GM12864 (cell line): ENCODE data around the gene PSMD11.
A peak's percentile ranks its signal among the peaks of the same experiment; 100 is the strongest.
"Not testable (repeated sequence)": the region's sequence is repeated elsewhere in the genome, so short reads cannot be mapped to it uniquely, and the experiment has no call there.

ENCODE experiments used
- DNase-seq: peaks from one replicate; pipeline ENCODE4 v3.0.0-alpha.2; 2011; ENCODE audit warnings: low read depth
- H3K4me3 ChIP-seq: 2 replicates; pipeline ENCODE4 v1.5.1; 2011; ENCODE audit warnings: mild to moderate bottlenecking, low read depth, low read length, control low read depth
- CTCF ChIP-seq: IDR thresholded peaks from 2 replicates; pipeline ENCODE4 v1.5.1; 2011; ENCODE audit warnings: low read depth, mild to moderate bottlenecking, moderate library complexity, low read length, control low read depth, inconsistent platforms; ENCODE audit errors: missing control alignments

Gene PSMD11

DNA sequence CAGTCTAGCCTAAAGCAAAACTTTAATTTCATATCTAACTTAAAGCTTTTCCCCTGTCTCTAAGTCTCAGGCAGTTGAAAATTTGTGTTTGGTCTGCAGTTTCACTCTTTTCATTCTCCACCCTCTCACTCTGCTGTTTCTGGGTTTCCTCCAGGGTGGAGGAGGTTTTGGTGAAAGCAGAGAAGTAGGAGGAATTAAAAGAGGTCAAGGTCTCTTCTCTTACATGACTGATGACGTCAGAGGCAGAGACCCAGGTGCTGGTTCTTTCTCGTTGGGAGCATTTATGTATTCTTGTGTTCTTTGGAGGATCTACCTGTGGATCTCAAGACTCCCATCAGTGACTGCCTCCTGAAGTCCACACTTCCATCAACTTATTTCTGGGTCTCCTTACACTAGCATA is 2.4 kb upstream of the PSMD11 start:
- no peak for TF ChIP-seq CTCF
- no peak for DNase-seq
- no peak overlapping the region for H3K4me3 ChIP-seq

DNA sequence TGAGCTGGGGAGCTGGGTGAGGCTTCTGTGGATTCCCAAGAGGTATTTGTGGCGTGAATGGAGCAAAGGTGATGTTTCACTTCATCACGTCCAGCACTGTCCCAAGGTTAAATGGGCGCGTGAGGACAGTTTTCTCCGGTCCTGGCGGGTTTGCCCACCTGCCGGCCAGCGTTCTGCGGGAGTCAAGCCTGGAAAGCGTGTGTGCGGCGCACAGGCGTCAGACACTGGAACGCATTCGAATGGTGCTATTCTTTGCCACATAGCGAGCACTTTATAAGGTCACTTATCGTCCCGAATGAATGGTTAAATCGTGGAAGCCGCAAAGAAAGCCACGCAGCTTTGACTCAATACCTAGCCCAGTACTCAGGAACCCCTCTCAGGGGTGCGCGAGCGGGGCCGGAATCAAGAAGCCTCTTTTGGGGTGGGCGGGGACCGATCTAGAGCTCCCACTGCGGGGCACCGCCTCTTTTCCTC is 446 bp upstream of the PSMD11 start:
- H3K4me3 ChIP-seq, result peak overlapping the region; percentile 54
- DNase-seq, result no peak
- no peak for TF ChIP-seq CTCF

GRCh38 chr17:32445074-32445415 is 735 bp downstream of the PSMD11 start:
- DNase-seq, result no peak
- H3K4me3 ChIP-seq, result peak overlapping the region; percentile 65
- TF ChIP-seq CTCF, result no peak

DNA sequence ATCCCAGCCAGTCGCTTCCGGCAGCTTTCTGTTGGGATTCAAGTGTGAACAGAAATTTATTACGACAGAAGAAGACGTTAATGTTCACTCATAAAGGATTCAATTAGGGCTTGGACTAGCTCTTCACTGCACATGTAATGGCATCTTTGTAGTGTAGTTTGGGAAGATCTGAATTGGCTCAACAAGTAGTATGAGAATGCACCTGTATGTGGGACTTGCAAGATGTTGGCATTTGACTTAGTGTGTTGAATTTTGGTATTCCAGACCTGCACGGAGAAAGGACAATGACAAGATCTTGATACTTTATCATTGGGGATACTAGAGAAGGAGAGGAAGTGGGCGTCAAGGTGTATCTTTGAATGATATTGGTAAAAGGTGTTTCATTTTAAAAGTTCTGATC is 1.2 kb downstream of the PSMD11 start:
- no peak for DNase-seq
- no peak for TF ChIP-seq CTCF
- H3K4me3 ChIP-seq, result peak overlapping the region; percentile 65

- DNase-seq, result no peak
- H3K4me3 ChIP-seq, result peak overlapping the region; percentile 65
- TF ChIP-seq CTCF, result no peak
Observed at GRCh38 chr17:32445971-32446370, 1.7 kb downstream of the PSMD11 start.

DNA sequence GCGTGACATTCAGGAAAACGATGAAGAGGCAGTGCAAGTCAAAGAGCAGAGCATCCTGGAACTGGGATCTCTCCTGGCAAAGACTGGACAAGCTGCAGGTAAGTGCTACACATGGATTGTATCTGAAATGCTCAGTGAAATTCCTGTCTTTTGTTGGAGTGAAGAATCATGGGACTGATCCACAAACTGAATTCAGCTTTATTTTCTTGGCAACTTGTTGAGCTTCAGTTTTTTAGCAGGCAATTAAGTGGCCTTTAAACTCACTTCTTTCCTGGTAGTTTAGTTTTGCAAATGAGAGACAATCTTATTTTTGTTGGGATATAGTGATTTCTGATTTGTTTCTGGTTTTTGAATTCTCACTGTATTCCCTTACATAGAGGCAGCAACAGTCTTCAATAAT is 2.6 kb downstream of the PSMD11 start:
- H3K4me3 ChIP-seq, result no peak overlapping the region
- no peak for TF ChIP-seq CTCF
- no peak for DNase-seq

DNA sequence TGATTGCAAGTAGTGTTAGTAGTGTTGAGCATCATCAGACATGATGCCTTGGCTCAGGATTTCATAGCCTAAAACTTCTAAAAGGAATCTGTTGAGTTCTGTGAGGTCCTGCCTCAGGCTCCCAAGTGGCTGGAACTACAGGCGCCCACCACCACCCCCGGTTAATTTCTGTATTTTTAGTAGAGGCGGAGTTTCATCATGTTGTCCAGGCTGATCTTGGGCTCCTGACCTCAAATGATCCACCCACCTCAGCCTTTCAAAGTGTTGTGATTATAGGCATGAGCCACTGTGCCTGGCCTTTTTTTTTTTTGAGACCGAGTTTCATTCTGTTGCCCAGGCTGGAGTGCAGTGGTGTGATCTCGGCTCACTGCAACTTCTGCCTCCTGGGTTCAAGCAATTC is 5.7 kb downstream of the PSMD11 start:
- H3K4me3 ChIP-seq, result no peak overlapping the region
- DNase-seq, result no peak
- TF ChIP-seq CTCF, result no peak

DNA sequence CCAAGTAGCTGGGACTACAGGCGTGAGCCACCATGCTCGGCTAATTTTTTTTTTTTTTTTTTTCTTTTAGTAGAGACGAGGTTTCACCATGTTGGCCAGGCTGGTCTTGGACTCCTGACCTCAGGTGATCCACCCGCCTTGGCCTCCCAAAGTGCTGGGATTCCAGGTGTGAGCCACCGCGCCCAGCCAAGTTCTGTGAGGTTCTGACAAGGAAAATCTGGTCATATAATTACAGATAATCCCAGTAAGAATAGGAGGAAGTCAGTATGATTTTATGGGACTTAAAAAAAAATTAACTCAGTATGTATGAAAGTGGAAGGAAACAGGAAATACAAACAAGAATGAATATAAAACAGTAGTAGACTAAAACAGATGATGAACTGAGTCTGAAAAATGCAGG is 6.1 kb downstream of the PSMD11 start:
- not testable (repeated sequence) for H3K4me3 ChIP-seq, DNase-seq
